K562 (cell line): Measurements from ENCODE around the gene MBD6. TPM values are rescaled to one million over a fixed set of nuclear protein-coding genes. Genes with fewer than 3 reads are reported as not detected.

Experiments used
- BCL6 ChIP-seq: fragments of 250-450 bp; sonication (Bioruptor Pico); IDR thresholded peaks from 2 replicates; pipeline ENCODE4 v1.4.0; 2020
- BHLHE40 ChIP-seq: IDR thresholded peaks from 2 replicates; pipeline ENCODE4 v1.6.1; 2011; ENCODE audit warnings: low read length, improper control_type of control experiment
- CBFA2T2 ChIP-seq: fragments of 450-650 bp; conservative IDR thresholded peaks from 2 replicates; pipeline ENCODE4 v1.6.1; 2017; ENCODE audit warnings: mild to moderate bottlenecking
- CGGBP1 ChIP-seq: fragments of 250-450 bp; sonication (Bioruptor Pico); IDR thresholded peaks from 2 replicates; pipeline ENCODE4 v1.9.0; 2021; ENCODE audit warnings: mild to moderate bottlenecking
- CHCHD3 ChIP-seq: fragments of 250-450 bp; sonication (Bioruptor Pico); IDR thresholded peaks from 2 replicates; pipeline ENCODE4 v2.1.2; 2022; ENCODE audit warnings: mild to moderate bottlenecking
- EWSR1 ChIP-seq: fragments of 450-650 bp; IDR thresholded peaks from 2 replicates; pipeline ENCODE4 v1.6.1; 2018; ENCODE audit warnings: borderline replicate concordance, mild to moderate bottlenecking, low read depth, moderate library complexity; ENCODE audit not compliant: partially characterized antibody
- IRF2 ChIP-seq: sonication (generic); formaldehyde crosslinking; IDR thresholded peaks from 2 replicates; pipeline ENCODE4 v1.8.1; 2022; ENCODE audit warnings: mild to moderate bottlenecking, missing genetic modification reagents
- KDM2B ChIP-seq: fragments of 250-450 bp; sonication (Bioruptor Pico); IDR thresholded peaks from 2 replicates; pipeline ENCODE4 v1.8.0; 2021; ENCODE audit warnings: mild to moderate bottlenecking, moderate library complexity
- PATZ1 ChIP-seq: fragments of 250-450 bp; sonication (Bioruptor Pico); IDR thresholded peaks from 2 replicates; pipeline ENCODE4 v1.5.0; 2020; ENCODE audit warnings: mild to moderate bottlenecking, borderline replicate concordance
- RBM39 ChIP-seq: fragments of 200-400 bp; formaldehyde crosslinking; optimal IDR thresholded peaks from 2 replicates; pipeline ENCODE3; 2018; ENCODE audit warnings: low read depth, low read length
- RNF2 ChIP-seq: sonication (generic); IDR thresholded peaks from 2 replicates; pipeline ENCODE4 v1.6.1; 2016
- SAP30 ChIP-seq: fragments of 200-600 bp; sonication (generic); IDR thresholded peaks from 2 replicates; pipeline ENCODE4 v1.6.1; 2012; ENCODE audit warnings: borderline replicate concordance, low read depth, mild to moderate bottlenecking, moderate library complexity, low read length, control low read depth, inconsistent platforms; ENCODE audit not compliant: insufficient read depth, poor library complexity, severe bottlenecking
- SNIP1 ChIP-seq: fragments of 450-650 bp; IDR thresholded peaks from 2 replicates; pipeline ENCODE4 v1.7.1; 2017; ENCODE audit warnings: low read depth, mild to moderate bottlenecking
- SUPT5H ChIP-seq: fragments of 450-650 bp; IDR thresholded peaks from 2 replicates; pipeline ENCODE4 v1.6.1; 2016
- TFAM ChIP-seq: fragments of 250-450 bp; sonication (Bioruptor Pico); conservative IDR thresholded peaks from 2 replicates; pipeline ENCODE4 v1.5.0; 2021; ENCODE audit warnings: mild to moderate bottlenecking, moderate library complexity
- ZBTB49 ChIP-seq: sonication (generic); formaldehyde crosslinking; IDR thresholded peaks from 2 replicates; pipeline ENCODE4 v1.8.0; 2022; ENCODE audit warnings: missing genetic modification reagents, mild to moderate bottlenecking, borderline replicate concordance
- ZC3H8 ChIP-seq: fragments of 450-650 bp; IDR thresholded peaks from 2 replicates; pipeline ENCODE4 v1.6.1; 2017
- ZNF75A ChIP-seq: fragments of 450-650 bp; formaldehyde crosslinking; IDR thresholded peaks from 2 replicates; pipeline ENCODE4 v1.4.0; 2020; ENCODE audit warnings: mild to moderate bottlenecking
- polyA plus RNA-seq, 8 experiments: library from polyadenylated mRNA; depleted of rRNA in 4 of 8; stranded (reverse) in 5 of 8; unstranded in 3 of 8; fragments of >200 nt; fragmentation: Nextera tagmentation in 2 of 8; fragmentation: Illumina TruSeq in 1 of 8; extraction: Ambion mirVana in 2 of 8; extraction: Trizol in 1 of 8; gene quantifications; 2 replicates each; pipeline versions ENCODE4 v1.2.1 to v1.2.3, GENCODE V29; 2011 to 2014; ENCODE audit warnings: inconsistent platforms in 1 of 8, missing spikeins in 1 of 8
- total RNA-seq, 7 experiments: library from RNA; depleted of rRNA in 6 of 7; stranded (reverse); fragments of >200 nt in 6 of 7; fragmentation: Illumina TruSeq in 2 of 7; extraction: Trizol in 2 of 7; gene quantifications; 2 replicates each; pipeline versions ENCODE4 v1.2.1 to v1.2.3, GENCODE V29; 2011 to 2021; ENCODE audit warnings: low replicate concordance in 1 of 7

The MBD6 gene
- total and polyA plus RNA-seq, 9 of the 15 experiments (the other 6 are each of a cell fraction or from before 2014, with no cell fraction given), result 2.0 to 54.8 (median 3.8) TPM

GRCh38 chr12:57520053-57520818, 2.4 kb upstream of the MBD6 start, which contains the start of gene DDIT3 (continued):
- TF ChIP-seq CBFA2T2 (no peak; the same call in 1 of the 2 replicates), KDM2B (CRISPR knock-in tag) (no peak), ZBTB49 (no peak), BHLHE40 (peak; percentile 86), SAP30 (peak; percentile 86), CHCHD3 (0 out of 2 replicates have a peak, but pooled peaks have one; percentile 24), RBM39 (peak; percentile 78), SUPT5H (peak; percentile 99), PATZ1 (CRISPR knock-in tag) (peak; percentile 74; the same call in 1 of the 2 replicates), ZC3H8 (no peak), ZNF75A (no peak), RNF2 (no peak), BCL6 (CRISPR knock-in tag) (no peak), CGGBP1 (peak; percentile 75; the same call in 1 of the 2 replicates), EWSR1 (no peak), SNIP1 (no peak), TFAM (CRISPR knock-in tag) (no peak), IRF2 (no peak)
